OCI-LY1 (cell line): Measurements from ENCODE around the gene DNAJB11.

ENCODE experiments used
- H2AFZ ChIP-seq: fragments of 200-600 bp; sonication (generic), shearing (Covaris generic); 2 replicates; pipeline ENCODE4 v1.6.0; 2014; ENCODE audit warnings: antibody characterized with exemption, mild to moderate bottlenecking, low read length
- H3F3A ChIP-seq: fragments of 200-600 bp; sonication (generic), shearing (Covaris generic); 2 replicates; pipeline ENCODE4 v1.6.0; 2014; ENCODE audit warnings: mild to moderate bottlenecking, antibody characterized with exemption, low read length, moderate library complexity; ENCODE audit not compliant: insufficient read depth
- H3K27ac ChIP-seq: fragments of 200-600 bp; sonication (generic); 2 replicates; pipeline ENCODE4 v1.5.1; 2014; ENCODE audit warnings: low read length, mixed run types, mild to moderate bottlenecking, low read depth; ENCODE audit not compliant: poor library complexity, severe bottlenecking
- H3K27me3 ChIP-seq: fragments of 200-600 bp; sonication (generic); 2 replicates; pipeline ENCODE4 v1.6.0; 2014; ENCODE audit warnings: antibody characterized with exemption, mild to moderate bottlenecking, low read length, moderate library complexity; ENCODE audit not compliant: insufficient read depth
- H3K36me3 ChIP-seq: fragments of 200-600 bp; sonication (generic); 2 replicates; pipeline ENCODE4 v1.6.1; 2014; ENCODE audit warnings: mild to moderate bottlenecking, antibody characterized with exemption, low read length, moderate library complexity, mixed read lengths; ENCODE audit not compliant: insufficient read depth
- H3K4me1 ChIP-seq: fragments of 200-600 bp; sonication (generic); 2 replicates; pipeline ENCODE4 v1.5.1; 2014; ENCODE audit warnings: mild to moderate bottlenecking, low read length, moderate library complexity; ENCODE audit not compliant: insufficient read depth, severe bottlenecking
- H3K4me2 ChIP-seq: fragments of 200-600 bp; sonication (generic), shearing (Covaris generic); 2 replicates; pipeline ENCODE4 v1.6.1; 2014; ENCODE audit warnings: low read length
- H3K4me3 ChIP-seq: fragments of 200-600 bp; sonication (generic); 2 replicates; pipeline ENCODE4 v1.5.1; 2014; ENCODE audit warnings: low read length, low read depth, mild to moderate bottlenecking, mixed read lengths; ENCODE audit not compliant: poor library complexity, severe bottlenecking
- H3K79me2 ChIP-seq: fragments of 200-600 bp; shearing (Covaris generic); 2 replicates; pipeline ENCODE4 v1.6.1; 2016; ENCODE audit warnings: mixed run types, low read length, mixed read lengths; ENCODE audit not compliant: insufficient read depth
- H3K9ac ChIP-seq: fragments of 200-600 bp; sonication (generic), shearing (Covaris generic); 2 replicates; pipeline ENCODE4 v1.6.1; 2014; ENCODE audit warnings: mild to moderate bottlenecking, low read length, mixed read lengths
- H3K9me2 ChIP-seq: fragments of 200-600 bp; sonication (generic), shearing (Covaris generic); 2 replicates; pipeline ENCODE4 v1.6.1; 2014; ENCODE audit warnings: low read depth, mild to moderate bottlenecking, low read length, mixed read lengths
- H3K9me3 ChIP-seq: fragments of 200-600 bp; shearing (Covaris generic); 2 replicates; pipeline ENCODE4 v1.6.1; 2014; ENCODE audit warnings: low read length, mixed read lengths
- H4K20me1 ChIP-seq: fragments of 200-600 bp; sonication (generic), shearing (Covaris generic); 2 replicates; pipeline ENCODE4 v1.6.0; 2016; ENCODE audit warnings: mild to moderate bottlenecking, low read length; ENCODE audit not compliant: insufficient read depth
- CTCF ChIP-seq: fragments of 200-600 bp; sonication (generic), shearing (Covaris generic); IDR thresholded peaks from 2 replicates; pipeline ENCODE4 v1.5.1; 2017; ENCODE audit warnings: mild to moderate bottlenecking, antibody characterized with exemption, low read length, moderate library complexity, mixed read lengths
- EZH2 ChIP-seq: fragments of 200-600 bp; sonication (generic), shearing (Covaris generic); IDR thresholded peaks from 2 replicates; pipeline ENCODE4 v1.8.0; 2017; ENCODE audit warnings: borderline replicate concordance, mixed run types, mild to moderate bottlenecking, antibody characterized with exemption, low read length, moderate library complexity, mixed read lengths

DNAJB11 gene

GRCh38 chr3:186544281-186544680, 26.2 kb upstream of the DNAJB11 start, which contains the start of gene CRYGS:
CRYGS (minus strand) TSS chr3:186544380; CDS start chr3:186544326, 54 bp downstream.
- H3K36me3 ChIP-seq = peaks cover 24% of the 10 kb centered on the region
- H2AFZ ChIP-seq = no peak within 1 kb of the TSS
- no peak within 1 kb of the TSS for H3K27ac ChIP-seq
- no peak for TF ChIP-seq CTCF
- no peak for TF ChIP-seq EZH2
- H3K9me2 ChIP-seq = no peaks in the 10 kb centered on the region
- H3K27me3 ChIP-seq = no peaks in the 10 kb centered on the region
- no peaks in the 10 kb centered on the region for H3K79me2 ChIP-seq
- no peaks in the 10 kb centered on the region for H3F3A ChIP-seq
- H3K4me2 ChIP-seq = no peak within 1 kb of the TSS
- no peak within 1 kb of the TSS for H3K9ac ChIP-seq
- H3K4me1 ChIP-seq = peaks cover 9% of the 10 kb centered on the region
- no peaks in the 10 kb centered on the region for H4K20me1 ChIP-seq
- no peak within 1 kb of the TSS for H3K4me3 ChIP-seq
- no peaks in the 10 kb centered on the region for H3K9me3 ChIP-seq

- H3K4me1 ChIP-seq = no peaks in the 10 kb centered on the region
- H3K9ac ChIP-seq = no peak overlapping the region
- no peaks in the 10 kb centered on the region for H3K79me2 ChIP-seq
- peaks cover 66% of the 10 kb centered on the region for H3K36me3 ChIP-seq
- H3K4me2 ChIP-seq = no peak overlapping the region
- H3K27ac ChIP-seq = no peak overlapping the region
- no peaks in the 10 kb centered on the region for H4K20me1 ChIP-seq
- no peaks in the 10 kb centered on the region for H3K27me3 ChIP-seq
- no peaks in the 10 kb centered on the region for H3K9me3 ChIP-seq
- no peaks in the 10 kb centered on the region for H3K9me2 ChIP-seq
- H3K4me3 ChIP-seq = no peak overlapping the region
- H2AFZ ChIP-seq = no peak overlapping the region
- H3F3A ChIP-seq = no peaks in the 10 kb centered on the region
- TF ChIP-seq EZH2 (no peak), CTCF (no peak)
These were observed 21.0 kb upstream of the DNAJB11 start for GRCh38 chr3:186549497-186549896.

GRCh38 chr3:186551387-186551786, 19.1 kb upstream of the DNAJB11 start:
- H3K9me2 ChIP-seq = no peaks in the 10 kb centered on the region
- no peaks in the 10 kb centered on the region for H3K79me2 ChIP-seq
- H3K4me1 ChIP-seq = no peaks in the 10 kb centered on the region
- no peak for TF ChIP-seq EZH2
- no peak for TF ChIP-seq CTCF
- H3K27ac ChIP-seq = no peak overlapping the region
- H3K27me3 ChIP-seq = no peaks in the 10 kb centered on the region
- H2AFZ ChIP-seq = no peak overlapping the region
- H3F3A ChIP-seq = no peaks in the 10 kb centered on the region
- H3K9ac ChIP-seq = no peak overlapping the region
- H3K36me3 ChIP-seq = peaks cover 79% of the 10 kb centered on the region
- no peaks in the 10 kb centered on the region for H3K9me3 ChIP-seq
- H3K4me3 ChIP-seq = no peak overlapping the region
- H4K20me1 ChIP-seq = no peaks in the 10 kb centered on the region
- no peak overlapping the region for H3K4me2 ChIP-seq
